Suprapubic skin (tissue), 4 donors: Measurements from ENCODE around the gene CELSR1. TPM values are rescaled to one million over a fixed set of nuclear protein-coding genes. Genes with fewer than 3 reads are reported as not detected.

Experiments used
- DNase-seq, 2 donors: peaks; one replicate each; pipeline ENCODE4 v3.0.0-alpha.2; 2019; ENCODE audit warnings: low spot score in 2 of 2
- H3K27ac ChIP-seq: fragments of 200-600 bp; sonication (generic); one replicate; pipeline ENCODE4 v1.5.1; 2019
- H3K27me3 ChIP-seq: fragments of 200-600 bp; sonication (generic); one replicate; pipeline ENCODE4 v1.5.1; 2019
- H3K36me3 ChIP-seq: fragments of 200-600 bp; sonication (generic); one replicate; pipeline ENCODE4 v1.5.1; 2019
- H3K4me1 ChIP-seq: fragments of 200-600 bp; sonication (generic); one replicate; pipeline ENCODE4 v1.5.1; 2019
- H3K4me3 ChIP-seq: fragments of 200-600 bp; sonication (generic); one replicate; pipeline ENCODE4 v1.5.1; 2019; ENCODE audit warnings: mild to moderate bottlenecking
- H3K9me3 ChIP-seq: fragments of 200-600 bp; sonication (generic); one replicate; pipeline ENCODE4 v1.5.1; 2019
- CTCF ChIP-seq, 2 donors: fragments of 200-600 bp in 1 of 2; fragments of 450-650 bp in 1 of 2; sonication (generic) in 1 of 2; IDR thresholded peaks; one replicate each; pipeline ENCODE4 v1.5.1; 2016 to 2019; ENCODE audit warnings: antibody characterized with exemption in 2 of 2, mild to moderate bottlenecking in 1 of 2, moderate library complexity in 1 of 2
- EP300 ChIP-seq: sonication (generic); formaldehyde crosslinking; IDR thresholded peaks from one replicate; pipeline ENCODE4 v1.6.1; 2017; ENCODE audit warnings: antibody characterized with exemption
- POLR2A ChIP-seq, 2 donors: fragments of 450-650 bp; IDR thresholded peaks; one replicate each; pipeline ENCODE4 v1.6.1; 2017; ENCODE audit warnings: antibody characterized with exemption in 2 of 2, mild to moderate bottlenecking in 2 of 2, moderate library complexity in 2 of 2
- POLR2AphosphoS5 ChIP-seq, 3 donors: sonication (generic); formaldehyde crosslinking; IDR thresholded peaks; one replicate each; pipeline ENCODE4 v1.6.1; 2017; ENCODE audit warnings: antibody characterized with exemption in 3 of 3
- WGBS: methylation state at CpG from one replicate; pipeline ENCODE4 v1.1.5; 2018; 5-methylcytosine and 5-hydroxymethylcytosine counted together
- total RNA-seq, 4 donors: library from RNA; depleted of rRNA; stranded (reverse); fragments of >200 nt; gene quantifications; one replicate each; pipeline ENCODE4 v1.1.0, GENCODE V29; 2016

Gene CELSR1
- total RNA-seq, 4 donors from 2014 or later: 75.6 to 102 (median 77.5) TPM

GRCh38 chr22:46376908-46377524 lies 160.4 kb downstream of the CELSR1 start:
- no peak for DNase-seq
- Histone ChIP-seq H3K4me3 (no peak overlapping the region), H3K4me1 (peaks cover 21% of the 10 kb centered on the region), H3K27me3 (peaks cover 3% of the 10 kb centered on the region), H3K27ac (no peak overlapping the region), H3K36me3 (peaks cover 24% of the 10 kb centered on the region), H3K9me3 (no peaks in the 10 kb centered on the region)
- TF ChIP-seq CTCF (IDR thresholded peaks at IDR 0.05) (no peak), EP300 (no peak), POLR2A (IDR thresholded peaks at IDR 0.05) (no peak), POLR2AphosphoS5 (IDR thresholded peaks at IDR 0.05) (no peak)
- 95% methylated on average over 17 of the region's 19 CpGs for WGBS

DNA sequence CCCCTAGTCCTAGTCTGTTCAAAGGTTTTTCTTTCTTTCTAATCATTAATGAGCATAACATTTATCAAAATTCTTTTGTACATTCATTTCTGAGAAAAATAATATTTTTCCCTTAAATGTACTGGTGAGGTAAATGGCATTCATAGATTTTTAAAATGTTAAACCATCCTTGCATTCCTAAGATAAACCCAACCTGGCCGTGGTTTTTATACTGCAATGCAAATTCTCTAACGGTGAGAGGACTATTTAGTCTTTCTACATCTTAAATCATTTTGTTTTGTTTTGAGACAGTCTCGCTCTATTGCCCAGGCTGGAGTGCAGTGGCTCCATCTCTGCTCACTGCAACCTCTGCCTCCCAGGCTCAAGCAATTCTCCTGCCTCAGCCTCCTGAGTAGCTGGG lies 161.3 kb downstream of the CELSR1 start:
- peaks cover 20% of the 10 kb centered on the region for H3K36me3 ChIP-seq
- no peak for DNase-seq
- no peak overlapping the region for H3K4me3 ChIP-seq
- peaks cover 3% of the 10 kb centered on the region for H3K27me3 ChIP-seq
- TF ChIP-seq EP300 (no peak), POLR2AphosphoS5 (IDR thresholded peaks at IDR 0.05) (no peak), POLR2A (IDR thresholded peaks at IDR 0.05) (no peak), CTCF (IDR thresholded peaks at IDR 0.05) (no peak)
- H3K4me1 ChIP-seq: peaks cover 21% of the 10 kb centered on the region
- H3K9me3 ChIP-seq: no peaks in the 10 kb centered on the region
- 95% methylated on average over 3 of the region's 3 CpGs for WGBS
- H3K27ac ChIP-seq: no peak overlapping the region

- Histone ChIP-seq H3K36me3 (peaks cover 17% of the 10 kb centered on the region), H3K27me3 (peaks cover 3% of the 10 kb centered on the region), H3K4me3 (no peak overlapping the region), H3K9me3 (no peaks in the 10 kb centered on the region), H3K4me1 (peaks cover 21% of the 10 kb centered on the region), H3K27ac (no peak overlapping the region)
- WGBS: 70% methylated on average over 18 of the region's 38 CpGs
- TF ChIP-seq POLR2AphosphoS5 (IDR thresholded peaks at IDR 0.05): no peak
- no peak for DNase-seq
These were observed 162.6 kb downstream of the CELSR1 start for GRCh38 chr22:46374663-46375474.

DNA sequence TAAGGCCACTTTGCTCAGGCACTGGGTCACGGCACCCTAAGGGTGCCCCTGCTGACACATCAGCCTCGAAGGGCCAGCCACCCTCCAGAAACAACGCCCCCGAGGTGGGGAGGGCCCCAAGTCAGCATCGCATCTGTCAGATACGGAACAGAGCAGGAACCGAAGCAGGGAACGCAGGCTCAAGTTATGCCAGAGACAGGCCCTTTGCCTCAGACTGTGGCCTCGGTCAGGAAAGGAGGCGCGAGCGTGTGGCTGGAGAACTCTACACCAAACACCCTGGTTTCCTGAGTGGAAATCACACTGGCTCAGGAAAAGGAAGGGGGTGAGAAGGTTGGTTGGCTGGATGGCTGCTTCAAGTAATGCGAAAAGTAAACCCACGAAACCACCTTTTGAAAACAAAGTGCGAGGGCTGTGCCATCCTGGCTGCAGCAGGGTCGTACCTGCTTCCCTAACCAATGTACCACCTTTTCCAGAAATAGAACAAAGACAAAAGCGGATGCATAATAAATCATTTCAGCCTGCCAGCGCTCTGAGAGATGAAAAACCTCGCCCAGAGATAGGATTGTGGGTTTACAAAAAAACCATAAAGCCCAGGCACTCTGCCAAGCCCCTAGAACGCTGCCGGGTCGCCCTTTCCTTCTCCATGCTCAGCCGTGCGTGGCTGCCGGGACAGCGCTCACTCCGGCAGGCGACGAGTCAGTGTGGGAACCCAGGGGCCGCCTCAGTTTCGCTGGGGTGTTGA lies 163.3 kb downstream of the CELSR1 start:
- H3K4me3 ChIP-seq: no peak overlapping the region
- H3K4me1 ChIP-seq: peaks cover 21% of the 10 kb centered on the region
- DNase-seq: no peak
- 40% methylated on average over 24 of the region's 31 CpGs for WGBS
- H3K36me3 ChIP-seq: peaks cover 15% of the 10 kb centered on the region
- no peaks in the 10 kb centered on the region for H3K9me3 ChIP-seq
- peaks cover 3% of the 10 kb centered on the region for H3K27me3 ChIP-seq
- TF ChIP-seq POLR2AphosphoS5 (IDR thresholded peaks at IDR 0.05) (no peak), EP300 (no peak), POLR2A (IDR thresholded peaks at IDR 0.05) (no peak), CTCF (IDR thresholded peaks at IDR 0.05) (no peak)
- no peak overlapping the region for H3K27ac ChIP-seq

GRCh38 chr22:46373159-46373558 lies 164.3 kb downstream of the CELSR1 start:
- Histone ChIP-seq H3K27ac (no peak overlapping the region), H3K4me3 (no peak overlapping the region), H3K9me3 (no peaks in the 10 kb centered on the region), H3K36me3 (peaks cover 13% of the 10 kb centered on the region), H3K27me3 (no peaks in the 10 kb centered on the region), H3K4me1 (peaks cover 21% of the 10 kb centered on the region)
- DNase-seq: no peak
- 67% methylated on average over 3 of the region's 8 CpGs for WGBS
- TF ChIP-seq EP300: no peak
- TF ChIP-seq POLR2A (IDR thresholded peaks at IDR 0.05): no peak
- TF ChIP-seq CTCF (IDR thresholded peaks at IDR 0.05): no peak
- no peak for TF ChIP-seq POLR2AphosphoS5 (IDR thresholded peaks at IDR 0.05)
